ENCODE results near the gene DEPDC4. TPM values are rescaled to one million over a fixed set of nuclear protein-coding genes. Genes with fewer than 3 reads are reported as not detected.
"Not testable (repeated sequence)": the region's sequence is repeated elsewhere in the genome, so short reads cannot be mapped to it uniquely, and the experiment has no call there.

The DEPDC4 gene
- 1.4 TPM for total RNA-seq

DNA sequence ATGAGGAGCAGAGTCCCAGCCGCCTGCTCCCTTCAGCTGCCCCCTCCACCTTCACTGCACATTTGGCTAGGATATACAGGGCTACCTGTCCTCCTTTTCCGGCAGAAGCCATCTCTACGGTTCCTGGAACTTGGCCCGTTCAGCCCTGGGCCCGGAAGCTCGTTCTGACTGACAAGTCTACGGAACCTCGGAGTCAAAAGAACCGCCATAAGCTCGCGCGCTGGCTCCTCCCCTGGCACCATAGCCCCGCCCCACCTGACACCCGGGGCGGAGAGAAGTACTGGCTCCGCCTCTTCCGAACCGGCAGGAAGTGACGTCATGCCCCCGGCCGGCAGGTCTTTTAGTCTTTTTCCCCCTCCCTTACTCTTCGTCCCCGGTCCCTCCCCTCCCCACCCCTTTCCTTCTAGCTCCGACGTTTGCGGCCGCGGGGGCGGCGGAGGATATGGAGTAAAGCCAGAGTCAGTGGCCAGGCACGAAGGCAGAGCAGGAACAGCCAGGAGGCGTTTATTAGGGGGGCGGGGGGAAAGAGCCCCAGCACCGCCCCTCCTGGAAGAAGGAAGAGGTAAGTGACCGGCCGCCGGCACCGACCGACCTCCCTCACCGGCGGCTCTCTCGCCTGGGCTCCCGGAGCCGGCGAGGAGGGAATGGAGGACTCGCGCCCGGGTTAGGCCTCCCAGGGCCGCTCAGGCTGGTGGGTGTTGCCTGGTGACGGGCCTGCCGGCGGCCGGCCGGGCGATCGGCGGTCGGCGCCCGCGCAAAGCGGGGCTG lies at the start of gene DEPDC4, which contains the start of gene SCYL2:
Gene DEPDC4, minus strand, starts transcription at position 245 of the 768 bp plus-strand sequence. Its CDS starts 3 bp downstream, at position 242.
Gene SCYL2, plus strand, starts transcription at position 343 of the 768 bp plus-strand sequence. CDS start 15,794 bp downstream, outside the sequence.
- peak; percentile 97 for DNase-seq (ENCODE audit: low spot score)

DNA sequence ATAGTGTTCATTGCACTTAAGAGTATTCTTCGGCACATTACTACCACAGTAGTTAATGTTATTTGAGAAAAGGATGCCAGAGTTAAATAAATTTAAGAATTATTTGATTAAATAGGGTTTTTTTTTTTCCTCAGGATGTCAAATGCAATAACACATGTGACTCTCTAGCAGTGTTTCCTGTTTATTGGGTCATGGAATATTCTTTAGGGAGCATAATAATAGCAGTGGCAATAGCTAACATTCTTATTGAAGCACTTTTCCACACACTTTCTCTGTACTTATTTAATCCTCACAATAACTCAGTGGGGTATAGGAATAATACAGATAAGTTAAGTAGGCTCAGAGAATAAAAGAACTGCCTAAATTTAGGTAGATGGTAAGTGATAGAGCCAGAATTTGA lies 44.4 kb upstream of the DEPDC4 start:
- no peak for DNase-seq (ENCODE audit: low spot score)

DNA sequence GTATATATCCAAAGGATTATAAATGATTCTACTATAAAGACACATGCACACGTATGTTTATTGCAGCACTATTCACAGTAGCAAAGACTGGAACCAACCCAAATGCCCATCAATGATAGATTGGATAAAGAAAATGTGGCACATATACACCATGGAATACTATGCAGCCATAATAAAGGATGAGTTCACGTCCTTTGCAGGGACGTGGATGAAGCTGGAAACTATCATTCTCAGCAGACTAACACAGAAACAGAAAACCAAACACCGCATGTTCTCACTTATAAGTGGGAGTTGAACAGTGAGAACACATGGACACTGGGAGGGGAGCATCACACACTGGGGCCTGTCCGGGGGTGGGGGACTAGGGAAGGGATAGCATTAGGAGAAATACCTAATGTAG lies 41.3 kb upstream of the DEPDC4 start:
- DNase-seq (ENCODE audit: low spot score): not testable (repeated sequence)

DNA sequence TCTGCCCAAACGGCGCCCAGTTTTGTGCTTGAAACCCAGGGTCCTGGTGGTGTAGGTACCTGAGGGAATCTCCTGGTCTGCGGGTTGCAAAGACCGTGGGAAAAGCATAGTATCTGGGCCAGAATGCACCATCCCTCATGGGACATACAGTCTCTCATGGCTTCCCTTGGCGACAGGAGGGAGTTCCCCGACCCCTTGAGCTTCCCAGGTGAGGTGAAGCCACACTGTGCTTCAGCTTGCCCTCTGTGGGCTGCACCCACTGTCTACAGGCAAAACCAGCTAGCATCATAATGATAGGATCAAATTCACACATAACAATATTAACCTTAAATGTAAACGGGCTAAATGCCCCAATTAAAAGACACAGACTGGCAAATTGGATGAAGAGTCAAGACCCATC lies 37.5 kb upstream of the DEPDC4 start:
- DNase-seq (ENCODE audit: low spot score): not testable (repeated sequence)

DNA sequence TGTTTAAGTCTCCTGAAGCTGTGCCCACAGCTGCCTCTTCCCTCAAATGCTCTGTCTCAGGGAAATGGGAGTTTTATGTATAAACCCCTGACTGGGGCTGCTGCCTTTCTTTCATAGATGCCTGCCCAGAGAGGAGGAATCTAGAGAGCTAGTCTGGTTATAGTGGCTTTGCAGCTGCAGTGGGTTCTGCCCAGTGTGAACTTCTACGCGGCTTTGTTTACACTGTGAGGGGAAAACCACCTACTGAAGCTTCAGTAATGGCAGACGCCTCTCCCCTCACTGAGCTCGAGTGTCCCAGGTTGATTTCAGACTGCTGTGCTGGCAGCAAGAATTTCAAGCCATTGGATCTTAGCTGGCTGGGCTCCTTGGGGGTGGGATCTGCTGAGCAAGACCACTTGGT lies 37.0 kb upstream of the DEPDC4 start:
- no peak for DNase-seq (ENCODE audit: low spot score)

DNA sequence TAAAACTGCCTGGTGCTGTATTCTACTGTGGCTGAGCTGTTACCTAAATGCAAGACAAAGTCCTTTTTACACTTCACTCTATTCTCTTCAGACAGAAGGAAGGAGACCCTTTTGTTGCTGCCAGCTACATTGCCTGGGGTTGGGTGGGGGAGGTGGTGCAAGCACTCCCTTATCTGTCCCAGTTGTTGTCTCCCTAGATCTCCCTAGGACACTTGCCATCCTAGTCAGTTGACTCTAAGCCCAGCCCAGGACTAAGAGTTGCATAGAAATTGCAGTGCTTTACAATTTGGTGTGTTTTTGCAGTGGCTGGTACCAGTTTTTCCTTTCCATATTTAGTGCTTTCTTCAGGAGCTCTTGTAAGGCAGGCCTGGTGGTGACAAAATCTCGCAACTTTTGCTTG lies 35.2 kb upstream of the DEPDC4 start:
- no peak for DNase-seq (ENCODE audit: low spot score)

DNA sequence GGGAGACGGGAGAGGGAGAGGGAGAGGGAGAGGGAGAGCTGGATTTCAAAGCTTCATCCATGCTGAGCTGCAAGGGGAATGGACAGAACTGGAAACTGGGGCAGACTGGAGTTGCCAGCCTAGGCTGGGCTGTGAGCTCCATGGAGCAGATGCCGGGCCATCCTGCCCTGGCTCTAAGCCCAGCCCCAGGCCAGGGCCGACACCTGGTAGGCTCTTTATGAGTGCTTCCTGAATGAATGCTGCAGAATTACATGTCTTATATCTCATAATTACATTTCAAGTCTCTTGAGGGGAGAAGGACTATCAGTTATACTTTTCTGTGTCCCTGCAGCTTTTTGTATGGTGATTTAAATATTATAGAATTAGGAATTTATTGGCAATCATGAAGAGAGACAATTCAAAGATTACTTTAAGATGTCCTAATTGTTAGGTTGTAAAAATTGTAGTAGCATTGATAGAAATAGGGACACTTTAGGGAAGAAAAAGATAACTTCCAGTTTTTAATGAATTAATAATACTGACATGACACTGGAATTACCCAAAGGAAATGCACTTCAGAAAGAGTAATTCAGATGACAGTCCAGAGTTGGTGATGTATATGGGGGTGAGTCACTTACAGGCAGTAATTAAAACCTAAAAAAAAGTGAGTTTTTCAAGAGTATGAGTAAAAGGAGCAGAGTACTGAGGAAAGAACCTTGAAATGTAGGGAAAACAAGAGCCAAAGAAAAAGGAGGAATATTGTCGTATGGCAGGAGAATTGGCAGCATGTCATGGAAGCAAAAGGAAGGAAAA lies 29.1 kb upstream of the DEPDC4 start:
- DNase-seq (ENCODE audit: low spot score): no peak

DNA sequence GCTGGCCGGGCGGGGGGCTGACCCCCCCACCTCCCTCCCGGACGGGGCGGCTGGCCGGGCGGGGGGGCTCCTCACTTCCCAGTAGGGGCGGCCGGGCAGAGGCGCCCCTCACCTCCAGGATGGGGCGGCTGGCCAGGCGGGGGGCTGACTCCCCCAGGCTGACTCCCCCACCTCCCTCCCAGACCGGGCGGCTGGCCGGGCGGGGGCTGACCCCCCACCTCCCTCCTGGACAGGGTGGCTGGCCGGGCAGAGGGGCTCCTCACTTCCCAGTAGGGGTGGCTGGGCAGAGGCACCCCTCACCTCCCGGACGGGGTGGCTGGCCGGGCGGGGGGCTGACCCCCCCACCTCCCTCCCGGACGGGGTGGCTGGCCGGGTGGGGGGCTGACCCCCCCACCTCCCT lies 27.5 kb upstream of the DEPDC4 start:
- DNase-seq (ENCODE audit: low spot score): not testable (repeated sequence)

DNA sequence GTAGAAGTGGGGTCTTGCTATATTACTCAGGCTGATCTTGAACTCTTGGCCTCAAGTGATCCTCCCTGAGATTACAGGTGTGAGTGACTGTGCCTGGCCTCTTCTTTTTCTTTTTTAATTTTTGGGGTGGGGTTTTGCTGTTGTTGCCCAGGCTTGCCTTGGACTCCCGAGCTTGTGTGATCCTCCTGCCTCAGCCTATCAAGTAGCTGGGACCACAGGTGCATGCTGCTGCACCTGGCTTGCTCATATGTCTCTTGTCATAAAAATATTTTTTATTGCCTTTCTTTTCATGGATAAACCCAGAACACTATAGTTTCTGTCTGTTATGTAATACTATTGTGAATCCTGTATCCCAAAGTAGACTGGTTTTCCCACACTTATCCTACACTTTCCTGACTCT lies 26.1 kb upstream of the DEPDC4 start:
- no peak for DNase-seq (ENCODE audit: low spot score)

DNA sequence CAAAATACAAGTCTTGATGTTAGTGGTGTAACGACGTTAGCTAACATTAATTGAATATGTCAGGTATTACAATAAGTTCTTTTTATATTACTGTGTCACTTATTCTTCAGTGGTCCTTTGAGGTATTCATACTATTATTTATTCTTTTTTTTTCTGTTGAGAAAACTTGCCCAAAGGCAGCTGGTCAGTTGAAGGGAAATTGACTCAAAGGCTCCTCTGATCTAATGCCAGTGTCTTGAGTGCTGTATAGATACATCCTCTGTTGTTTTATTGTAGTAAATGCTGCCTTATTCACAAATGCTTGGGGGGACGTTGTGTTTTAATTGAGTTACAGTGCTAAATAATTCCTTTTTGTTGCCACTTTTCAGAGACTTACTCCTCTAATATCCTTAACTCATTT lies 23.1 kb upstream of the DEPDC4 start:
- DNase-seq (ENCODE audit: low spot score): no peak

DNA sequence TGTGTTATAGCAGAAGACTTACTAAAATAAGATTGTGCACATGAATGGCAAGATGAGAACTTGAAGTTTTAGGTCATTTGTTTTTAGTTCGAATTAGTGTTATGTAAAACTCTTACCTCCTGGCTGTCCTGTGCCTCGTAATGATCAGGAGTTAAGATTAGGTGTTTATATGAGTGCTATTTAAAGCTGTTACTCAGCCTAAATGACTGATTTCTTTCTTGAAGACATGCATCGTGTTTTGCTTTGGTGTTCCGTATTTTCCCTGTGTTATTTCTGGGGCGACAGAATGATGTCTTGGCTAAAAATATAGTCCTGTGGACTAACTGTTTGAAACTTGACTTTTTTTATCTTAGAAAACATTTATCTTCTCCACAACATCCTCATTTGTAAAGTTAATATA lies 22.2 kb upstream of the DEPDC4 start:
- DNase-seq (ENCODE audit: low spot score): no peak

DNA sequence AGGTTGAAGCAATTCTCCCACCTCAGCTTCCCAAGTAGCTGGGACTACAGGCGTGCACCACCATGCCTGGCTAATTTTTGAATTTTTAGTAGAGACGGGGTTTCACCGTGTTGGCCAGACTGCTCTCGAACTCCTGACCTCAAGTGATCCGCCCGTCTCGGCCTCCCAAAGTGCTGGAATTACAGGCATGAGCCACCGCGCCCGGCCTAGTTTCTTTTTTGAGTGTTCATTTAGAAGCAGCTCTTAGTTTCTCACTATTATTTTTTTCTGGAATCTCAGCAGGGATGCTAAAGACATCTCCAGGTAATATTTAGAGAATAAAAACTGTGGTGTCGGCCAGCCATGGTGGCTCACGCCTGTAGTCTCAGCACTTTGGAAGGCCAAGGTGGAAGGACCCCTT lies 17.7 kb upstream of the DEPDC4 start:
- DNase-seq (ENCODE audit: low spot score): not testable (repeated sequence)

DNA sequence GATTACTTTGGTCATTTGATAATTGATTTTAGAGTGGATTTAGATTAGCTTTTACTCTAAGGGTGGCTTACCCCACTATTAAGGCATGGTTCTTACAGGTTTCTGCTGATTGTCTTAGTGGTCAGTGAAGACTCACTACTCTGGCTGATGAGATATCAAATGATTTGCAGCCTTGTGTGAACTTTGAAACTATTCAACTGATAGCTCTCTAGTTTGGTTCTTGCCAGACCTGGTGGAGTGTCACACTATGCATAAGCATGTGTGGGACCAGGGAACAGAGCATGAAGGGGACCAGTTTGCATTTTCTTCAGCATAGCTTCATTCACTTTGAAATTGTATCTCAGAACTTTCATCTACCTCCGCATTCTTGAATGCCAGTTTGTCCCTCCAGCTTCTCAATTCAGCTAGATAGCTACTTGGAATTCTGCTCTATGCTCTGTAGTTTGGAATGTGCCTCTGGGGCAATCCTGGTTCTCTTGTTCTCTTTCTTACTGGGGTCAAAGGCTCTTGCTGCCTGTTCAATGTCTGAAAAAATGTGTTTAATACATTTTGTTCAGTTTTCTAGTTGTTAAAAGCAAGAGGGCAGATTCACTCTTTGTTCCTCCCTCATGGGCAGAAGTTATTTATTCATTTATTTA lies 12.8 kb upstream of the DEPDC4 start:
- DNase-seq (ENCODE audit: low spot score): no peak

DNA sequence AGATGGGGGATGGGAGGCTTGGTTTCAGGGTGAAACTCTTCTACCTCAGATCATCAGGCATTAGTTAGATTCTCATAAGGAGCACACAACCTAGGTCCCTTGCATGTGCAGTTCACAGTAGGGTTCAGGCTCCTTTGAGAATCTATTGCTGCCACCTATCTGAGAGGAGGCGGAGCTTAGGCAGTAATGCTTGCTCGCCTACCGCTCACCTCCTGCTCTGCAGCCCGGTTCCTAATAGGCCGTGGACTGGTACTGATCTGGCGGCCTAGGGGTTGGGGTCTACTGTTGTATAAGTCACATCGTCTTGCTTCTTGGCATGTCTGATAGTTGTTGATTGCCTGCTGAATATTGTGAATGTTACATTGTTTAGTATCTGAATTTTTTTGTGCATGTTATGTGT lies 12.3 kb upstream of the DEPDC4 start:
- DNase-seq (ENCODE audit: low spot score): no peak

DNA sequence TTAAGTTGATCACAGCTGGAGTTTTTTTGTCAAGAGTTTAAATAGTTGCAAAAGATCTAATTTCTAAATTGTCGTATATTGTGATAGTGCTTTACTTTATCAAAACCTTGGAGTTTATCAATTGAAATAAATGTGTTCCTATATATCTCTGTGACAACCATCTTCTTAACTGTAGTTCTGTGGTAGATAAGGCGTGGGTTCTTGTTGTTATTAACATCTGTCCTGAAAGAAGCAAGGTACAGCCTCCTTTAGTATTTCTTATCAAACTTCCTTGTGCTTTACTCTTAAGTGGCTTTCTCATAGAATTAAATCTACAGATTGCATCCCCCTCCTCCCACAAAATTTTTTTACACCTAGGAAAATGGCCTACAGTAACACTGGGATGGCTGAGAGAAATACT lies 7.4 kb upstream of the DEPDC4 start:
- DNase-seq (ENCODE audit: low spot score): no peak

DNA sequence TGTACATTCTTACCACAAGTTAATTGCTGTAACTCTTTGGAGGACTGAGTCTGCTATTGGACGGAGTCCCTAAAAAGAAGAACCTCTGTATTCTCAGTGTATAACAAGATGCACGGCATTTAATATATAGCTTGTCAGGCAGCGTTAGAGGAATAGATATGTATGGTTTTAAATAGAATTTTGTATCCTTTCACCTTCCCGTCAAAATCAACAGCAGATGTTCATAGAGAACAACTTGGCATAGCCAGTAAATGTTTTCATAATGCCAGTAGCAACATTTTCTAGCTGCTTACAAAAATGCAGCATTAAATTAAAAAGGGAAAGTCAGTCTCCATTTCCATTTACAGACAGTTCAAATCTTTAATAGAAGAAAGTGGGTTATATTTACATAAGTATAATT lies 6.9 kb upstream of the DEPDC4 start:
- no peak for DNase-seq (ENCODE audit: low spot score)

DNA sequence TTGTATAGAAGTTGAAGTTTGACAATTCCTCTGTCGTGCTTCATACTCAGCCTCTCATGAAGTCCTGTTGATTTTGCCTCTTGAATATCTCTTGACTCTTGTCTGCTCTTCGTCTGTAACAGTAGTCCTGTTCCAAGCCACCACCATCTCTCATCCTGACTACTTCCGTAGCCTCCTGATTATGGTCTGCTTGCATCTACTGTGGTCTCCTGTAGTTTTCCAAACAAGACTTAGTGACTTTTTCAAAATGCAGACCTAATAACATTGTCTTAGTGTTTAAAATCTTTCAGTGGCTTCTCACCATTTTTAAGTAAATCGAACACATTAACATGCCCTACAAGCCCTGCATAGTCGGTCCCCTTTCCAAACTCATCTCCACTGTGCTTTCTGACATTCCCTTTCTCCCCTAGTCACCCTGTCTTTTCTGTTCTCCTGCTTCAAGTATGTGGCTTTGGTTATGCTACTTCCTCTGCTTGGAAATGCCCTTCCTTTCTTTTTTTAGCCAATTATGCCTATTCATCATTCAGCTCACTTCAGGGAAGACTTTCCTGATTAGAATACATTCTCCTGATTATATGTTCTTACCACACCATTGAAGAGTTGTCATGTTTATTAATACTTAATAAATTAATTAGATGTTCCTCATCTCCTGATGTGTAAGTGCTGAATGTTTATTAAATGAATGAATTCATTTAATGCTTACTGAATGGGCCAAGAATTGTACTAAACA lies 2.1 kb upstream of the DEPDC4 start:
- DNase-seq (ENCODE audit: low spot score): no peak

DNA sequence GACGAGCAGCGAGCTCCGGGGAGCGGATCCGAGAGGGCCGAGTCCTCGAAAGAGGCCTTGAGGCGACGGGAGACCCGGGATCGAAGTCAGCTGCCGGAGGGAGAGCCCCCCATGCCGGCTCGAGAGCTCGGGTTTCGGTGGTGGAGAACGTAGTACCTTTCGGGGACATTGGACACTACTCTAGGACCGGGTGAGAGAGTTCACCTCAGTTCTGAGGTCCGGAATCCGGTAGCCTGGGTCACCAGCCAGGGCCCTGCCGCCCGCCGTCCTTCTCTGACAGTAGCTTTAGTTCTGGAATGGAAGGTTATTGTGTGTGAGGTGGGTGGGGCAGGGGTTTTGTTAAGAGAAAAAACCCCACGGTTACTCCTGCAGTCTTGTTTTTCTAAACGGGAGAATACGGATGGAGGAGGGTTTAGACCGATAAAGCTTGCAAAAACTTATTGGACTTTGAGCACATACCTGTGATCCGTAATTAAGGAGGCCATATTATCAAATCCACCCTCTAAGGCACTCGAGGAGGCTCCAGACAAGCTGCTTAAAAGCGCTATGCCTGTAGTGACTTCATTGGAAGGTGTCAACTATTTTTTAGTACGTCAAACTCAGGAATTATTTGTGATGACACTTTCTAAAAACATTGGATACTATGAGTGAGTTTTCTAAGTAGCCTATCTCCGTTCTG lies 863 bp upstream of the DEPDC4 start:
- DNase-seq (ENCODE audit: low spot score): peak; percentile 47

DNA sequence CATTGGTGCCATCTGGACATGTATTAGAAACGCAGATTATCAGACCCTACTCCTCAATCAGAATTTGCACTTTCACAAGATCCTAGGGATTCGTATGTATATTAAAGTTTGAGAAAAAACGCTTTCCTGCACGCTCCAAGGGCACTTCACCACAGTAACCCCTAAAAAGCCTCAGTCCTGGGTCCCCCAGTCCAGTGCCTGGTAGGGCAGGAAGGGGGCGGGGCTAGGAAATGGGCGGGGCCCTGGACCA lies 369 bp downstream of the DEPDC4 start:
- peak; percentile 95 for DNase-seq (ENCODE audit: low spot score)

DNA sequence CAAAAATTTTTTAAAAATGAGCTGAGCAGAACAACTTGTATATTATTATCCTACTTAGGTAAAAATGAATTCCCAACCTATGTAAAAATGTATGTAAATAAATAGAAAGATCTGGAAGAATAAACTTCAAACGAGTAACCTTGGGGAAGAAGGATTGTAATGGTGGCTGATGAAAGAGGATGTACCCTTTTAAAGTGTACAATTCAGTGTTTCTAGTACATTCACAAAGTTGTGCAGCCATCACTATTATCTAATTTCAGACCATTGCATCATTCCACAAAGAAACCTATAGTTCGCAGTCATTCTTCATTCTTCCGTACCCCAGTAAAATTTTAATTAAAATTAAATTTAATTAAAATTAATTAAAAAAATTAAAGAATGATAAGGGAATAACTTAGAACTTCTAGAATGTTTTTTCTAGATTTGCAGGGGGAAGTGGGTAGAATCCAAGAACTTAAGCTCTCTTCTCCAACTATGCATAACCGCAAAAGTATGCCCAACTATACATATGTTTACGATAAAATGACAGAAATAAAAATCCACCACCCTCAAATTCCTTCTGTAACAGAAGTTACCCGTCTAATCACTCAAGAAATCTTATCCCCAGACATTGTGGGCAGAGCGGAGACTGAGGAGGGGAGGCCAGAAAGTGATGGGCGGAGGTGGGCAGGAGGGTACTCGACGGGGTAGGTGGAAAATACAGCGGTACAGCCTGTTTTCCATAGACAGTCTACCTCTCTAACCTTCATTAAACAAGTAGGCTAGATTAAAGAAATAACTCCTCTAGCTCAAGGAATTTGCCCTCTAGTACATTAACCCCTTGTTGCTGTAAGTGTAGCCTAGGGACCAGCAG lies 921 bp downstream of the DEPDC4 start:
- DNase-seq (ENCODE audit: low spot score): no peak

DNA sequence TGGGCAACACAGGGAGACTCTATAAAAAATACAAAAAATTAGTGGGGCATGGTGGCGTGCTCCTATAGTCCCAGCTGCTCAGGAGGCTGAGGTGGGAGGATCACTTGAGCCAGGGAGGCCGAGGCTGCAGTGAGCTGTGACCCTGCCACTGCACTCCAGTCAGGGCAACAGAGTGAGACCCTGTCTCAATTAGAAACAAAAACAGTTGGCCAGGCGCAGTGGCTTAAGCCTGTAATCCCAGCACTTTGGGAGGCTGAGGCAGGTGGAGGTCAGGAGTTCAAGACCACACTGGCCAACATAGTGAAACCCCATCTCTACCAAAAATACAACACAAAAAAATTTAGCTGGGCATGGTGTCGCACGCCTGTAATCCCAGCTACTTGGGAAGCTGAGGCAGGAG lies 1.8 kb downstream of the DEPDC4 start:
- DNase-seq (ENCODE audit: low spot score): not testable (repeated sequence)

All from ureter (tissue), 1 donor.